ENCODE data around the gene NCKAP5.

NCKAP5 gene

GRCh38 chr2:133456971-133457370 lies 111.3 kb downstream of the NCKAP5 start:
- no peak for DNase-seq

- no peak for DNase-seq
These were observed 112.1 kb downstream of the NCKAP5 start for GRCh38 chr2:133456156-133456555.

- DNase-seq, result no peak
These were observed 115.2 kb downstream of the NCKAP5 start for GRCh38 chr2:133453032-133453431.

- DNase-seq, result no peak
These were observed 115.7 kb downstream of the NCKAP5 start for GRCh38 chr2:133452583-133452982.

- no peak for DNase-seq
These were observed 116.1 kb downstream of the NCKAP5 start for GRCh38 chr2:133452146-133452545.

GRCh38 chr2:133448195-133448594 lies 120.1 kb downstream of the NCKAP5 start:
- DNase-seq, result no peak

- no peak for DNase-seq
These were observed 121.0 kb downstream of the NCKAP5 start for GRCh38 chr2:133447303-133447702.

- DNase-seq, result no peak
These were observed 123.8 kb downstream of the NCKAP5 start for GRCh38 chr2:133444465-133444864.

- DNase-seq, result no peak
These were observed 125.9 kb downstream of the NCKAP5 start for GRCh38 chr2:133442393-133442792.

- DNase-seq, result no peak
These were observed 128.7 kb downstream of the NCKAP5 start for GRCh38 chr2:133439565-133439920.

GRCh38 chr2:133438848-133439564 lies 129.3 kb downstream of the NCKAP5 start:
- DNase-seq, result no peak

GRCh38 chr2:133438026-133438425 lies 130.2 kb downstream of the NCKAP5 start:
- no peak for DNase-seq

- DNase-seq, result no peak
These were observed 130.8 kb downstream of the NCKAP5 start for GRCh38 chr2:133437492-133437891.

GRCh38 chr2:133434959-133435668 lies 133.1 kb downstream of the NCKAP5 start:
- DNase-seq, result no peak

- DNase-seq, result no peak
These were observed 134.5 kb downstream of the NCKAP5 start for GRCh38 chr2:133433455-133434451.

- no peak for DNase-seq
These were observed 135.5 kb downstream of the NCKAP5 start for GRCh38 chr2:133432778-133433177.

- DNase-seq, result no peak
These were observed 137.0 kb downstream of the NCKAP5 start for GRCh38 chr2:133431289-133431688.

- DNase-seq, result no peak
These were observed 141.5 kb downstream of the NCKAP5 start for GRCh38 chr2:133426791-133427190.

- DNase-seq, result no peak
These were observed 142.7 kb downstream of the NCKAP5 start for GRCh38 chr2:133425612-133426011.

- no peak for DNase-seq
These were observed 143.4 kb downstream of the NCKAP5 start for GRCh38 chr2:133424876-133425275.

GRCh38 chr2:133422931-133423351 lies 145.3 kb downstream of the NCKAP5 start:
- DNase-seq, result no peak

GRCh38 chr2:133421516-133422324 lies 146.5 kb downstream of the NCKAP5 start:
- DNase-seq, result no peak

All from NCI-H187 treated with DMSO at 0.1 percent for 48 hours (cell line).